CD4-positive, alpha-beta T cell treated with Interleukin-21 for 1 hour (primary cell): Measurements from ENCODE around the gene TRMO.
A peak's percentile ranks its signal among the peaks of the same experiment; 100 is the strongest.
"Not testable (repeated sequence)": the region's sequence is repeated elsewhere in the genome, so short reads cannot be mapped to it uniquely, and the experiment has no call there.

ENCODE experiments used
- DNase-seq: peaks from one replicate; pipeline ENCODE4 v3.0.0-alpha.2; 2020

The TRMO gene, protein sequence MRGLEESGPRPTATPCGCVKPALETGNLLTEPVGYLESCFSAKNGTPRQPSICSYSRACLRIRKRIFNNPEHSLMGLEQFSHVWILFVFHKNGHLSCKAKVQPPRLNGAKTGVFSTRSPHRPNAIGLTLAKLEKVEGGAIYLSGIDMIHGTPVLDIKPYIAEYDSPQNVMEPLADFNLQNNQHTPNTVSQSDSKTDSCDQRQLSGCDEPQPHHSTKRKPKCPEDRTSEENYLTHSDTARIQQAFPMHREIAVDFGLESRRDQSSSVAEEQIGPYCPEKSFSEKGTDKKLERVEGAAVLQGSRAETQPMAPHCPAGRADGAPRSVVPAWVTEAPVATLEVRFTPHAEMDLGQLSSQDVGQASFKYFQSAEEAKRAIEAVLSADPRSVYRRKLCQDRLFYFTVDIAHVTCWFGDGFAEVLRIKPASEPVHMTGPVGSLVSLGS

GRCh38 chr9:97921959-97922724 is at the start of gene TRMO:
Gene TRMO, minus strand, starts transcription at chr9:97922500. Its CDS starts 7 bp downstream, at chr9:97922493.
- peak; percentile 98 for DNase-seq

GRCh38 chr9:97970165-97970564 is 47.9 kb upstream of the TRMO start:
- no peak for DNase-seq

GRCh38 chr9:97969014-97969413 is 46.7 kb upstream of the TRMO start:
- DNase-seq = no peak

DNA sequence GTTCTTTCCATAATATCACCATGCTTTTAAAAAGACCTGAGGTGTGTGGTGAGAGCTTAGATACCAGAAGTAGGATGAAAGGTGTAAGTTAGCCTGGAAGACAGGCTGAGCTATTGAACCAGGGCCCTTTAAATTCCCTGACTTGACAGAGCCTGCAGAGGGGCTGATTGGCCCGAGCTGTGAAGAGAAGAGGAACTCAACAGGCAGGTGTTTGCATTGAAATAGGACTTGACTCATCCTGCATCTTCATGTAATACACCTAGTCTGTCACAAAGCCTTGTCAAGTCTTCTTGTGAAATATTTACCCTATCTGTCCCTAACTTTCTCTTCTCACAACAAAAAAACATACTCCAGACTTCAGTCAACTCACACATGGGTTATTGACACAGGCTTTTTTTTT is 44.2 kb upstream of the TRMO start:
- no peak for DNase-seq

GRCh38 chr9:97964901-97965300 is 42.6 kb upstream of the TRMO start:
- no peak for DNase-seq

- DNase-seq = no peak
Measured at GRCh38 chr9:97963232-97963631, 40.9 kb upstream of the TRMO start.

DNA sequence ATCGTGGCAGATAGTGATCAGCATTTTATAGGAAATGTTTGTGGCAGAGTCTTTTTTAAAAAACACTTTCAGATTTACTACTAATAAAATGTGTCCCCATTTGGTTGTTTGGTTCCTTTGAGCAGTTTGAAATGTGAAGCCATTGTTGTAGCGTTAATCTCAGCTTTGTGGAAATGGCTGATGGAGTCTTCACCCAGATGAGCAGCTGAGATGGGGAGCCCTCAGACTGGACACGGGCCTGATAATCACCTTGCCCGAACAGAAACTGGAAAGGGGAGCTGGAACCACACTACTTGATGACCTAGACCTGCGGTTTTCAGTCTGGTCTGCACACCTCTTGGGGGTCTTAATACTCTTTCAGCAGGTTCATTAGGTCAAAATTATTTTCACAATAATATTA is 40.3 kb upstream of the TRMO start:
- no peak for DNase-seq

DNA sequence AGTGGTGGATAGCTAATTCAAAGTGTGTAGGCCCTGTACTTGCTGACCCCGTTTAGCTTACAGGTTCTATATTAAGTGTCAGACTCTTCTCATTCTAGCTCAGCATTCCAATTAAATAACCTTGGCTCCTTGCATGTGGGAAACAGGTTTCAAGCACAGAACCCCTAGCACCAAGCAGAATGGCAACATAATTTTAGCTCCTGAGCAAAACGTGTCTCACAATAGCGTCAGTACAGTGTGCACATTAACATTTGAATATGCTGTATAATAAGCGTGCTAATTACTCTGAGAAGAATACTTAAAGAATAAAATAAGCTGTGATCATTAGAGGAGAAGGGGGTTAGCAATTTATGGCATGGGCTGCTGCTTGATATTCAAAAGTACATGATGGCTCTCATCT is 39.8 kb upstream of the TRMO start:
- DNase-seq = no peak

GRCh38 chr9:97961361-97961760 is 39.1 kb upstream of the TRMO start:
- DNase-seq = no peak

GRCh38 chr9:97960678-97961328 is 38.5 kb upstream of the TRMO start:
- not testable (repeated sequence) for DNase-seq

DNA sequence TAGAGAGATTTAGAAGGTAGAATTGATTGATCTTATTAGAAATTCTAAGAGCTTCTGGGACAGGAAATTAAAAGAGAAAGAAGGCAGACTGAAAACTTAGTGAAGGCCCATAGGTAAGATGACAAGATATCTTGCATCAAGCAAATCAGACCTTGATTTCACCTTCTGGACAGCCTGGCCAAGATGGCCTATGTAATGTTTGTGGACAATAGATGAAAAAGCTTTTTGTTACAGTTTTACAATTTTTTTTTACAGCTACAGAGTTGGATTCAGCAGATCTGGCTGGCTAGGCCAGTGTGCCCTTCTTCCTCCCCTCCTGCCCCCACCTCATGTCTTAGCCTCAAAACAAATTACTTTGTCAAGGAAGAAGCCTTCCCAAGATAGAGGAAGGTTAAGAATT is 37.3 kb upstream of the TRMO start:
- DNase-seq = no peak

DNA sequence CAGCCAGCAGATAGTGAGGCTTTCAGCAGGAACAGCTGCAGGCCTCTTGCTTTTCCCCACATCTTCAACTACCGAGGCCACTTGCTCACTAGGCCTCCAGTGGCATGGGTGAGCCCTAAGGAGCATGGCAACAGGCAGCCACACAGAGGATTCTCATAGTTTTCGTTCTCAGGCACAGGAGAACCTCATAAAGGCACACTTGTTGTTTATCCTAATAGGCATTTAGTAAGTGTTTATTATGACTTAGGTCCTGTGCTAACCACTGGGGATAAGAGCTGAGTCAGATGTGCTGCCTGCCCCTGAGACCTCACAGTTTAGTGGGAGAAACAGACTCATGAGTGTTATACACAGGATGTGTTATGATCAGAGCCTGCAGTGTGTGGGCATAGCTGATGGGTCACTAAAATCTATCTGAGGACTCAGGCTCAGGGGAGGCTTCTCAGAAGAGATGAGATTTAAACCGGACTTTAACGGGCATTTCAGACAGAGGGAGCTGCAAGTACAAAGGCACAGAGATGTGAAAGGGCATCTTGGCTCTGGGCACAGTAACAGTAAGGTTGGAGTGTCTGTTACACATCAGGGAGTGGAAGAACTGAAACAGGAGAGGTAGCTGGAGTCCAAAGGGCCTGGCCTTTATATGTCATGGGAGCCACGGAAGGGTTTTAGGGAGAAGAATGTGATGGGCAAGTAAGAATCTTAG is 36.7 kb upstream of the TRMO start:
- DNase-seq = no peak

- DNase-seq = no peak
Measured at GRCh38 chr9:97956331-97956730, 34.0 kb upstream of the TRMO start.

DNA sequence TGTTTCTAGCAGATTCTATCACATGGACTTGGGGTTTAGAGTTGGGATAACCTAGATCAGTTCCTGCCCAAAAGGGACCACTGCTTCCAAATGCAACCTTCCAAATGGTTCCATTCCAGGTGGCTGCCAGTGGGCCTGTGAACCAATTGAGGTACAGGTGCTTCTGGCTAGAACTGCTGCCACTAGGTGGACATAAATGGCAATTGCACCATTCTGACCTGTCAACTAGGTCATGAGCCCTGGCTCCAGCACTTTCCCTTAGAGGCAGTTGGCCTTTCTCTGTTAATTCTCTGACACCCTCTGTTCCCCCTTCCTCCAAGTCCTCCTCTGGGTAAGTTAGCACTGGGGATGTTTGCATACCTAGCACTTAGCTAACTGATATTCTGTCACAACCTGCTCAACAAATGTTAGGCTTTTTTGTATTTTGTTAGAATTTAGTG is 32.3 kb upstream of the TRMO start:
- DNase-seq = peak; percentile 78

- peak; percentile 22 for DNase-seq
Measured at GRCh38 chr9:97950873-97951272, 28.6 kb upstream of the TRMO start.

DNA sequence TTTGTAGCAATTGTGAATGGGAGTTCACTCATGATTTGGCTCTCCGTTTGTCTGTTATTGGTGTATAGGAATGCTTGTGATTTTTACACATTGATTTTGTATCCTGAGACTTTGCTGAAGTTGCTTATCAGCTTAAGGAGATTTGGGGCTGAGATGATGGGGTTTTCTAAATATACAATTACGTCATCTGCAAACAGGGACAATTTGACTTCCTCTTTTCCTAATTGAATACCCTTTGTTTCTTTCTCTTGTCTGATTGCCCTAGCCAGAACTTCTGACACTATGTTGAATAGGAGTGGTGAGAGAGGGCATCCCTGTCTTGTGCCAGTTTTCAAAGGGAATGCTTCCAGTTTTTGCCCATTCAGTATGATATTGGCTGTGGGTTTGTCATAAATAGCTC is 24.8 kb upstream of the TRMO start:
- not testable (repeated sequence) for DNase-seq

DNA sequence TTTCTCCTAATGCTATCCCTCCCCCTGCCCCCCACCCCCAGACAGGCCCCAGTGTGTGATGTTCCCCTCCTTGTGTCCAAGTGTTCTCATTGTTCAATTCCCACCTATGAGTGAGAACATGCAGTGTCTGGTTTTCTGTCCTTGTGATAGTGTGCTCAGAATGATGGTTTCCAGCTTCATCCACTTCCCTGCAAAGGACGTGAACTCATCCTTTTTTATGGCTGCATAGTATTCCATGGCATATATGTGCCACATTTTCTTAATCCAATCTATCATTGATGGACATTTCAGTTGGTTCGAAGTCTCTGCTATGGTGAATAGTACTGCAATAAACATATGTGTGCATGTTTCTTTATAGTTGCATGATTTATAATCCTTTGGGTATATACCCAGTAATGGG is 23.2 kb upstream of the TRMO start:
- not testable (repeated sequence) for DNase-seq

DNA sequence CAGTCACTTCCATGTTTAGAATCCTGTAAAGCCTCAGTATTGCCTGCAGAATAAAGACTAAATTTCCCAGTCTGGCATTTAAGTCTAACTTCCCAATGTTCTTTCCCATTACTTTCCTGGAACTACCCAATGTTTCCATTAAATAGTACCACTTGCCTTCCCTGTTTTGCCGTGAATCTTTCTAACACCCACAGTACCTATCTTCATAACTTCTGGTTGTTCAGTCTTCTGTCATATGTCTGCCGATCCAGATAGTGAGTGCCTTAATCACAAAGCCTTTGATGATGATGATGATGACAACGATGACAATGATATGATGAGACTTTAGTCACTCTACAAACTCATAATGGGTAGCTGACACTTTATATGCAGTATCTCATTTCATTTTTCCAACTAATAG is 22.3 kb upstream of the TRMO start:
- DNase-seq = no peak

DNA sequence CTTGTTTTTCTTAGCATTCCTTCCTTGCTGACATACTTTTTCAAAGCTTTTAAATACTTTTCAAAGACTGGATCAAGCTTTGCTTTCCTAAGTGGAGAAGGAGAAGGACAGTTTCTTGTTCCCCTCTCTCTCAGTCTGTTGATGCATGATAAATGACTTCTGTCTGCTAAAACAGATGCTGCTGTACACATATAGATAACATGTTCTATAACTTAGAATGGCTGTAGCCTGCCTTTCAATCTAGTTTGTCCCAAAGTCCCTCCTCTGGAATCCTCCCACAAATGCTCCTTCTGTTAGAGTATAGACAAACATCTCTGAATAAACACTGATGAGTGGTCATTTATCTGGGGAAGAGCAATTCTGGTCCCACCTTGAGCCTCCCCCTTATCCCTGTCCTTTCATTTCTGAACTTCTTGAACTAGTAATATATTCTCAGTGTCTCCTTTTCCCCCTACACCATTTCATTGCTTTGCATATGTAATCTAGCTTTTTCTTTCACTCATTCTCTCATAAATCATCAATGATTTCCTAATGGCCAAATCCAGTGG is 21.1 kb upstream of the TRMO start:
- DNase-seq = no peak

DNA sequence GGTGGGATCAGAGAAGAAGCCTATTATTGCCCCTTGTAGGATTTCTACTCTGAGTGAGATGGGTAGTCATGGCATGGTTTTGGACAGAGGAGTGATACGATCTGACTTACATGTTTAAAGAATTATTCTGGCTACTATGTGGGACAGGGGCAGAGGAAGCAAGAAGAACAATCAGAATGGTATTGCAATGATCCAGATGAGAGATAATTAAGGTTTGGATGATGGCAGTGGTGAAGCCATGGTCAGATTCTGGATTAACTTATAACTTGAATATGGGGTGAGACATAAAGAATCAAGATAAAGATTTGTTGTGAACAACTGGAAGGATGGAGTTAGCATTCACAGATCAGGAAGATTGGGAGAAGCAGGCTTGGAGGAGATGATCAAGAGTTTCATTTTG is 19.0 kb upstream of the TRMO start:
- DNase-seq = no peak

DNA sequence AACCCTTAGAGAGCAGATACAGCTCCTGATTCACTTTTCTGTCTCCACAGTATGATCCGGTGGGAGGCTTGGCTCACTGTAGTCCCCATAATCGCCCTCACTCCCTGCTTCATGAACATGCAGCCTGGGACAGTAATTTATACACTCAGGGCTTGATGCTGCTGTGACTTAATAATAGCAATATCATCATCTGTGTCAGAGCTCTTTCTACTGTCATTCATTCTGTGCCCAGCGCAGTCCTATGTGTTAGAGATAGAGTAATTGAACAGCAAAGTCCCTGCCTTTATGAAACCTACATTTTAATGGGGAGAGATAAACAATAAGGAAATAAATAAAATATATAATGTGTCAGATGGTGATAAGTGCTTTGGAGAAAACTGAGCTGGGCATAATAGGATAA is 18.4 kb upstream of the TRMO start:
- DNase-seq = no peak

GRCh38 chr9:97940233-97940632 is 17.9 kb upstream of the TRMO start:
- no peak for DNase-seq
